GM18508 (cell line): ENCODE data around the gene GPLD1.

Source experiments
- ATAC-seq: cut with Tn5 transposase; IDR thresholded peaks from one replicate; pipeline ENCODE4 v1.9.1; 2021; ENCODE audit warnings: moderate number of reproducible peaks; ENCODE audit not compliant: insufficient read depth, unreplicated experiment

The GPLD1 gene

DNA sequence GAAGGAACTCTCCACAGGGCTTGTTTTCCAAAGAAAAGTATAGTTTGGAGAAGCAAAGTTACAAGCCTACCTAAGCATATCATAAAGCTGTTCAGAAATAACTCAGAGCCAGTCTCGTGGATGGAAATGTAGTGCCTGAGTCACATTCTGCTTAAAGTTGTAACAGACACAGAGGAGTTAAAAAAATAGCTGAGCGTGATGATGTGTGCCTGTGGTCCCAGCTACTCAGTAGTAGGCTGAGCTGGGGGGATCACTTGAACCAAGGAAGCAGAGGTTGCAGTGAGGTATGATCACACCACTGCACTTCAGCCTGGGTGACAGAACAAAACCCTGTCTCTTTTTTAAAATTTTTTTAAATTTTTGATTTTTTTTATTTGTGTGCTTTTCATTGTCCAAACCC is 12.0 kb upstream of the GPLD1 start:
- ATAC-seq = no peak

DNA sequence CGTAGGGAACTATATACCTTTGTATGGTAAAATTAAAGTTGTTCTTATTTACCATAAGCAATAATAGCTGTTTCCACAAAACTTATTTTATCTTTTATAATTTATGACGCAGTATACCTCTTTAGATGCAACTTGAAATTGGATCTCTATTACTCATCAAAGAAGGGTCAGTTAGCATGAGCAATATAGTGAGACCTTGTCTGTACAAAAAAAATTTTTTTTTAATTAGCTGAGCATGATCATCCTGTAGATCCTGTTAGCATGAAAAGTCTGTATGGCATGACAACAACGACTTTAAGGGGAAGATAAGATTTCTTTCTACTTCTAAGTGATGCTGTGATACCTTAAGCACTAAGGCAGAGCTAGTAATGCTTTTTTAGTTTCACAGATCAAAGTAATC is 11.3 kb upstream of the GPLD1 start:
- no peak for ATAC-seq

- ATAC-seq = no peak
Observed at GRCh38 chr6:24497254-24497970, 8.0 kb upstream of the GPLD1 start.

- ATAC-seq = peak; percentile 38
Observed at GRCh38 chr6:24494821-24495795, 5.7 kb upstream of the GPLD1 start, which contains the start of gene ALDH5A1. Gene ALDH5A1, plus strand, starts transcription at chr6:24494969. Its CDS starts 28 bp downstream, at chr6:24494997.

- ATAC-seq = no peak
Observed at GRCh38 chr6:24493945-24494820, 4.8 kb upstream of the GPLD1 start.

- no peak for ATAC-seq
Observed at GRCh38 chr6:24492475-24492874, 3.1 kb upstream of the GPLD1 start.

DNA sequence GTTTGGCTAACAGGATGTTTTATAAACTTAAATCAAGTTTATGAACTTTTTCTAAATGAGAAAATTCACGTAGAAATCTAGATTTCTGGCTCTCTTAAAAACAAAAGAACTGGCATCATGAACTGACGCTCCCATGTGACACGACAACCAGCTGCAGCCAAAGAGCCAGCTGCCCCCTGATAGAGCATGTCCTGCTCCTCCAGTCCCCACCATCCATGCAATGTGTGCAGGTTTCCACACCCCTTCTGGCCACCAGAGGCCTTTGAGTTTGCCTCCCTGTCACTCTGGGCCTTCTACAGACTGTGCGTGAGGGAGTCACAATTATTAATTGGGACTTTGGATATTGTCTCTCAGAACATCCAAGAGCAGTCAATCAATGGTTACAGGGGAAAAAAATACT is 1.6 kb upstream of the GPLD1 start:
- no peak for ATAC-seq

GRCh38 chr6:24489881-24490280 is 503 bp upstream of the GPLD1 start:
- ATAC-seq = no peak

DNA sequence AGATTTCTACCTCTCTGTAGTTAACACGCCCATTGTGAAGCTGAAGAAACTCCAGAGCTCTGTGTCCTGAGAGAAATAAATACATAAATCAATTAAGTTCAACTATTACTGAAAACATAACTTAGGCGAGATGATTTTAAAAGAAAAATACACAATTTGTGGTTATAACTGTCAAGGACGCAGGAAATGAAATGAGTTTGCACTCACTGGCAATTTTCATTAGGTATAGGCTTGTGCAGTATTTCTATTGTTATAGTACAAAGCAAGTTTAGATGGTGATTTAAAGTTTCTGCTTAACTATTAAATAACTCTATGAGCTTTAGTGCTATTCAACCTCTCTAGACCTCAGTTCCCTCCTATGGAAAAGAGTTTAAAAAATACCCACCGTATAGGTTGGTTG is 3.3 kb downstream of the GPLD1 start:
- ATAC-seq = no peak

DNA sequence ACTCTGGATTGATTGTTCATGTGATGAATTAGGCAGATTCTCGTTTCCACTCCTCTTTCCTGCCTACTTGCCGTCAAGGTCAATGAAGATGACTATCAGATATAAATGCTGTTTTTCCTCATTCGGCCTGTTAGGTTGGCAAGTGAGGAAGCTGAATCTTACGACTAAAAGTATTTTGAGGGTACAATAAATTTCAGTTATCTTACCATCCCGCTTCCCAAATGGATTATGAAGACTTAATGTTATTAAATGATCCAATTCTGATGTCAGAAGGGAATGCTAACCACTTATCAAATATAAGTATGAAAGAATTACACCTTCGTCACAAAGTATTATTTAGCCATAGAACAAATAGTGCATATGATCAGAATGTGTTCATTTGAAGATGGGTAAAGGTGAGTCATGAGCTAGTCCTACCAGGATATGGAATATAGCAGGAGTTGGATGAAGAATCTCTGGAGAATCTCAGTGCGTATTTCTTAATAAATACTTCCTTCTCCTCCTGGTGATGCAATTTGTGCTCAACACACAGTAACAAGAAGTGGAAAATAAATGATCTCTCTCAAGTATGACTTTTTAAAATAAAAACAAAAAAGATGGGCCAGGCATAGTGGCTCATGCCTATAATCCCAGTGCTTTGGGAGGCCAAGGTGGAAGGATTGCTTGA is 4.6 kb downstream of the GPLD1 start:
- ATAC-seq = no peak

GRCh38 chr6:24481449-24481848 is 7.9 kb downstream of the GPLD1 start:
- no peak for ATAC-seq

GRCh38 chr6:24480705-24481104 is 8.7 kb downstream of the GPLD1 start:
- no peak for ATAC-seq

DNA sequence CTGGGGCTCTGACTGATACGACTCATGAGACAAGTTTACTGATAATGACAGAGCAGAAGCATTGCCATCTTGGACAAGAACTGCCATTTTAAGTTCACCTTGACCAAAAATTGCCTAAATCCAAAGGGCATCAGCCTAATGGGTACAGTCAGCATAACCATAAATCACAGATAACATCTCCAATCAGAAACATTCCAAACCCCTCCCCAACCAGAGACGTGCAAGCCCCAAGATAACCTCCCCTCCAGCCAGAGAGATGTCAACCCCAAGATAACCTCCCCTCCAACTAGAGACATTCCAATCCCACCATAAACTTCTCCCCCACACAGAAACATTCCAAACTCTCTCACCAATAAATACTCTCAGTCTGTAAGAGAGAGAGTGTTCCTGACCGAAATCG is 10.5 kb downstream of the GPLD1 start:
- ATAC-seq = no peak

- ATAC-seq = no peak
Observed at GRCh38 chr6:24477070-24477469, 12.3 kb downstream of the GPLD1 start.

DNA sequence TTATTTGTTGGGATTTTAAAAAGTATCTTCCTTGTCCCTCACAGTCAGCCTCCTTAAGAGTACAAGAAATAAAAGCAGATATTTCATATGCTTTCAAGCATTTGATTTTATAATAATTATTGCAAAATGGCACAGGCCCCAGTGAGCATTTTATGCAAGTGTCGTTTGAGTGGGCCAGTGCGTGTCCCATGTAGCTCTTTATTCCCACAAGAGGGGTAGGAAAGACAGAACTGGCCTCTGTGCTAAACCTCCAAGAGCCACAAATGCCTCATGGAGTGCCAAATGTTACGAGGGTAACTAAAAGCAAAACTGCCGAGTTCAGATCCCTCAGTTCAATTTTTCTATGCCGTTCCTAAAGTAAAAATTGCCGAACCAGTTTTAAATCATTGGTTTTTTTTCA is 12.7 kb downstream of the GPLD1 start:
- no peak for ATAC-seq

DNA sequence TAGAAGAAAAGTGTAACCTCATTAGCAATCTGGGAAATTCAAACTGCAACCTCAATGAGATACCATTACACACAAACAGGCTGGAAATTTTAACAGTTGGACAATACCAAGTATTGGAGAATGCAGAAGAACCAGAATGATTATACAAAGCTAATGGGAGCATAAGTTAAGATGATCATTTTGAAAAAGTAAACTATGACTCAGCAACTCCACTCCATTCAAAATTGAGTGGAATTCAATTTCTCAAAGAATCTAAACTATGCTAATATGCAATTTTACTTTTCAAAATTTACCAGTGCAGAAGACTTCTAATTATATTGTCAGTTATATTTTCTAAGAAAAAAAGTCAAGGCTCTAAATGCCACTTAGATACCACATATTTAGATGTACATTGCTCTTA is 17.2 kb downstream of the GPLD1 start:
- no peak for ATAC-seq

GRCh38 chr6:24469811-24470210 is 19.6 kb downstream of the GPLD1 start:
- ATAC-seq = no peak

DNA sequence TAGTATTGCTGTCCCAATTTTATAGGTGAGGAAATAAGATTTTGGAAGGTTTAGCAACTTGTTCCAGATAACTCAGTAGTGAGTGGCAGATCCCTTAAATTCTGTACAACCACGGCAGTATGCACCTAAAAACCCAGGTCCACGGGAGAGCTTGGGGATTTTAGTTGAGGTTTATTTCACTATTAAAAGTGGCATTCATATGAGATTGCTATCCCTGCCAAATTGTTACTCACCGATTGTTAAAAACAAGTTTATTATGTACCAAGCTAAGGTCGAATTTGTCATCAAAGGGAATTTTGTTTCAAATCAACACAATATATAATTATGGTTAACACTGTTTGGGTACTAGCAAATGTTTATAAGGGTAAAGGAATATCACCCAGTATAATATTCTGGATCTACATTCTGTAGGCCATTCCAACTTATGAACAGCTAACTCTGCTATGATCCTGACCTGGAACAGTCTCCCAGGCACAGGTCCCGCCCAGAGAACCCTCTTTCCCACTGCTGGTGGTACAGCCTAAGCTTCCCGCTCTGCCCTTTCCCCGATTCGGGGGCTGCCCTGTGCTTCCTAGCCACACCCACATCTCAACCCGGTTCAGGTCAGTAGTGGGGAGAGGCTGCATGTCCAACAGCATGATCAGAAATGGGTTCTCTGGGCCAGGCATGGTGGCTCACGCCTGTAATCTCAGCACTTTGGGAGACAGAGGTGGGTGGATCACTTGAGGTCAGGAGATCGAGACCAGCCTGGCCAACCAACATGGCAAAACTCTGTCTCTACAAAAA is 24.9 kb downstream of the GPLD1 start:
- no peak for ATAC-seq

- no peak for ATAC-seq
Observed at GRCh38 chr6:24460966-24461365, 28.4 kb downstream of the GPLD1 start.
